NCI-H1105 (cell line): ENCODE results near the gene IQUB.
A peak's percentile ranks its signal among the peaks of the same experiment; 100 is the strongest.
"Not testable (repeated sequence)": the region's sequence is repeated elsewhere in the genome, so short reads cannot be mapped to it uniquely, and the experiment has no call there.

Source experiments
- DNase-seq: peaks from one replicate; lab custom pipeline; 2025; lab: John Stamatoyannopoulos, UW

Gene IQUB

DNA sequence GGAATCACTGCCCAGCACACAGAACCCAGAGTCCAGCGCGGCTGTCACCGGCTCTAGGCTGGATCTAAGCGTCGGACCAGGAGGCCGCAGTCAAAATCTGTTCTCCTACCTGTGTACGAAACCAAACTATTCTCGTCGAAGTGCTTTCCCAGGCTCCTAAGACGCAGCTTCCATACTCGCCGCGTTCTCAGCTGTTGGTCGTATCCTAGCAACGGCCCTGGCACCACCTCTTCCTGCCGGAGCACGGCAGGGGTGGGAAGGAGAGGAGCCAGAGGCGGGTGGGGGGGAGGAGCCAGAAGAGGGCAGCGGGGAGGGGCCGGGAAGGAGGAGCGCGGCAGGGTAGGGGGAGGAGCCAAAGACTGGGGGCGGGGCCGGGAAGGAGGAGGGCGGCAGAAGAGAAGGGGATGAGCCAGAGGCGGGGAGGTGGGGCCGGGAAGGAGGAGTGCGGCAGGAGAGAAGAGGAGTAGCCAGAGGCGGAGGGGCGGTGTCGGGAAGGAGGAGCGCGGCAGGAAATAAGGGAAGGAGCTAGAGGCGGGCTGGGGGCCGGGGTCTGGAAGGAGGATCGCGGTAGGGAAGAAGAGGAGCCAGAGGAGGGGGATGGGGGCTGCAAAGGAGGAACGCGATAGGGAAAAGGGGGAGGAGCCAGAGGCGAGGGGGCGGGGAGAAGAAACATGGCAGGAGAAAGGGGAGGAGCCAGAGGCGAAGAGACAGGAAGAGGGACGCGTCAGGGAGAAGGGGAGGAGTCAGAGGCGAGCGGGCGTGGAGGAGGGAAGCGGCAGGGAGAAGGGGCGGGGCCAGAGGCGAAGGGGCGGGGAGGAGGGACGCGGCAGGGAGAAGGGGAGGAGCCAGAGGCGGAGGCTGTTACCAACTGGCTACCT is at the start of gene IQUB:
Gene IQUB (minus strand): TSS at position 213 of the 878 bp plus-strand sequence. CDS start 22,255 bp downstream, outside the sequence.
- DNase-seq, result peak; percentile 95

GRCh38 chr7:123583821-123584220 is 49.4 kb upstream of the IQUB start:
- no peak for DNase-seq

- DNase-seq, result no peak
Observed at GRCh38 chr7:123581162-123581459, 46.7 kb upstream of the IQUB start.

DNA sequence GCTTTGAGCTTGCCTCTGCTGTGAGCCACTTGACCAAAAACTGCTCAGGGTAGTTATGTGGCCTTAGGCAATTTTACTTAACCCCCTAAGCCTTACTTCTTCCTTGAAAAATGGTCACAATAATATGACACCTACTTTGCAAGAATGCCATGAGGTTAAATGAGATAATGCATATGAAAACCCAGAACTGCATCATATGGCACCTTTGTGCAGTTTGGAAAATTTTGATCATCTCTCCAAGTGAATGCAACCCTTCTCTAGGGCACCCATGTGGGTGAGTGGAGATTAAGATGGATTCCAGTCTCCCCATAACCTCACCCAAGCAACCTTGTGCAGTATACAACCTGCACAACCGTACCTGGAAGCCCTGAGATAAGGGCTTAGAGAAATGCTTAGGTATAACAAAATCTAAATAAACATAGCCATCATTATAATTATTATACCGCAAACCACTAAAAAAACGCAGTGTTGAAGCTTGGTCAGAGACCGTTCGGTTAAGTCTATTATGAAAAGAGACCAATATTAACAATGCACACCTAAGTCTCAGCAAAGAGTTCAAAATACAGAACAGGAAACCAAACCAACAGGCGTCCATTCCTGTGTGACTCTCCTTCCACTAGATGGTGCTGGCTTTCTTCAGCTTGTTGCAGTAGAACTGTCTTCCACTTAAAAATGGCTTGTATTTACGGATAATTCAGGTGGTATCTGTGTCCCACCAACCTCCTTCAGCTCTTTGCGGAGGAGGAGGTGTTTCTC is 46.2 kb upstream of the IQUB start:
- DNase-seq, result no peak

DNA sequence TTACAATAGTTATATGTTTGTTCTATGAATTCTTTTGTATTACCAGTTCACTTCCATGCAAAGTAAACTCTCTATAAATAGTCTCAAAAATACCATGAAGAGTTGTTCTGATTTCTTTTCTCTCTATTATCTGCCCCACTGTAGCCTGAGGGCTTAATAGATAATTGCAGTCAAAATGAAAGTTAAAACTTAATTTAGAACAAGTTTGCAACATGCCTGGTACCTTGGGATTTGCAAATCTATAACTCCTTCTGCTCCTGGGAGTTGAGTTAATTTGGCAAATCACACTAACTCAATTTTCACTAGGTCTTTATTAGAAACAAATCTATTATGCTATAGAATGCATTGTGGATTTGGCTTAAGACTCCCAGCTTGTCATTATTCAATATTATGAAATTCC is 45.0 kb upstream of the IQUB start:
- DNase-seq, result no peak

- DNase-seq, result no peak
Observed at GRCh38 chr7:123573896-123574467, 39.6 kb upstream of the IQUB start.

DNA sequence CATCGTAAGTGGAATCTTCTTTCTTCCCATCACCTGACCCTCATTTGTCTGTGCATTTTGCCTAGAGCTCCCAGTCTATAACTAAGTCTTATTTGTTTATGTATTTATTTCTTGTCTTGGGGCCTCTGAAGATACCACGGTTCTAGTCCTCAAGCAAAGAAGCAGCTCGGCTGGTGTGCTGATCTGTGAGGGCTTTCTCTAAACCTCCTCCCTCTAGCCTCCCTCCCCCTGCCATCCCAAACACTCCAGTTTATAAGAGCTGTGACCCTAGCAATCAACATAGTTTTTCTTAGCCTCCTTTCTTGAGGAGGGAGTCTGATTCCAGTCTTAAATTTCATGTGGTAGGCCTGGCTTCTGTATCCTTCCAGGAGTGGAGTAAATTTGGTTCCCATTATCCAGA is 38.9 kb upstream of the IQUB start:
- DNase-seq, result no peak

GRCh38 chr7:123571684-123572083 is 37.3 kb upstream of the IQUB start:
- no peak for DNase-seq

DNA sequence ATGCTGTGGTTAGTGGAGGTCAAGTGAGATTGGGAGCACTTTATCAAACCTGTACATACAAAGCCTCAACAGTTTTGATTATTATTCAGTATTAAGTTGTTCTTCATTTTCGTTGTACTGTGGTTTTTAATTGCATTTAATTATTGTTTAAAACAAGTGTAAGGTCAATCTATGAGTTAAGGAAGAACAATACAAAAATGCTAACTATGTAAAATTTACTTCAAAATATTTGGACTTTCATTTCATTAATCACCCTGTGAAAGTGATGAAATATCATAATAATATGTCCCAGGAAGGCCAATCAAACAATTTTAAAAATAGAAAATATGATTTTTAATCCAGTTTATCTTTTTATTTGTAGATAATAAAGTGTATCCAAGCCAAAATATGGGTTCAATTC is 36.8 kb upstream of the IQUB start:
- no peak for DNase-seq

DNA sequence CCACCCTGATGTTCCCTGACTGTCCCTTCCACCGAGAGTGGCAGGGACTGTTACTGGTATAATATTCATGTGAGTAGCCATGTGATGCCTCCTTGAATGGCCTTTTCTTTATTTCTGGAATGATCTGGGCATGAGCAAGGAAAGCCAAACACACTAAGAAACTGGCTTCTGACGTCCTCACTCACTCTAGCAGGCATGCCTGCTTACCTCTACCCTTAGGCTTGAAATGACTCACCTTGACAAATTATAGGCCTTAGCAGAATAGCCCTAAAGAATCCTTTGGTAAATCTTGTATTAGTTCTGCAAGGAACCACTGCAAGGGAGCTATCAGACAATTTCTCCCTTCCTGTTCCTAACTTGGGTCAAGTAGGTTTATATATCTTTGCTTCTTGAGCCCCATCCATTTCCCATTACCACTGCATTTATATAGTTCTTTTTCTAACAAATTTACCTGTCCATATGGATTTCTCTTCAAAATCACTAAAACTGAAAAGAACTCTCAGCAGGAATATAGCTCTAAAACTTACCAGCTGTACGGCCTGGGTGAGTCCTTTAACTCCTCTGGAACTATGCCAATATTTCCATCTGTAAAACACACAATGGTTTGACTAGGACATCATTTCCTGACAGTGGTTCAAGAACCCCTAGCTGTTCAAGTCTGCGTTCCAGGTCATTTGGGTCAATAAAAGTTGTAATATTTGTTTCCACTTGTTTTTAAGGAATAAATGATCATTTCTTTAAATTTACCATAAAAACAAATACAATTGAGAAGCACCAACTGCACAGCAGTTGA is 36.2 kb upstream of the IQUB start:
- DNase-seq, result peak; percentile 10

- DNase-seq, result no peak
Observed at GRCh38 chr7:123569352-123570010, 35.1 kb upstream of the IQUB start.

DNA sequence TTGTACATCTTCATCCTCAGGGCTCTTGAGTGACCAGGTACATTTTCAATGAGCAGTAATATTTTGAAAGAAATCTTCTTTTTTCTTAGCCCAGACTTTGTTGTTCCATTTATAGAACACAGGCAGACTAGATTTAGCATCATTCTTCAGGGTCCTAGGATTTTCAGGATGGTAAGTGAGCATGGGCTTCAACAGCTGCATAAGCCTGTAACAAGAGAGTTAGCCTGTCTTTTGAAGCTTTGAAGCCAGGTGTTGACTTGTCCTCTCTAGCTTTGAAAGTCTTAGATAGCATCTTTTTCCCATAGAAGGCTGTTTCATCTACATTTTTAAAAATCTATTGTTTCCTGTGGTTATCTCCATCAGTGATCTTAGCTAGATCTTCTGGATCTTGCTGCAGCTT is 27.7 kb upstream of the IQUB start:
- no peak for DNase-seq

GRCh38 chr7:123558289-123558874 is 24.0 kb upstream of the IQUB start:
- no peak for DNase-seq

GRCh38 chr7:123557398-123558288 is 23.2 kb upstream of the IQUB start, which contains the start of gene NDUFA5:
Gene NDUFA5, minus strand, starts transcription at chr7:123557818. Its CDS starts 23 bp downstream, at chr7:123557795.
- DNase-seq, result peak; percentile 98

- no peak for DNase-seq
Observed at GRCh38 chr7:123557016-123557397, 22.6 kb upstream of the IQUB start.

GRCh38 chr7:123555484-123555883 is 21.1 kb upstream of the IQUB start:
- DNase-seq, result no peak

DNA sequence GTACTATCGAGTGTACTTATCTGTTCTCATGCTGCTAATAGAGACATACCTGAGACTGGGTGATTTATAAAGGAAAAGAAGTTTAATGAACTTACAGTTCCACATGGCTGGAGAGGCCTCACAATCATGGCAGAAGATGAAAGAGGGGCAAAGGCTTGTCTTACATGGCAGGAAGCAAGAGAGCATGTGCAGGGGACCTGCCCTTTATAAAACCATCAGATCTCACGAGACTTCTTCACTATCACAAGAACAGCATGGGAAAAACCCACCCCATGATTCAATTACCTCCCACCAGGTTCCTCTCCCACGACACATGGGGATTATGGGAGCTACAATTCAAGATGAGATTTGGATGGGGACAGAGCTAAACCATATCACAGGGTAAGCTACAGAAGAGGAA is 18.8 kb upstream of the IQUB start:
- no peak for DNase-seq

DNA sequence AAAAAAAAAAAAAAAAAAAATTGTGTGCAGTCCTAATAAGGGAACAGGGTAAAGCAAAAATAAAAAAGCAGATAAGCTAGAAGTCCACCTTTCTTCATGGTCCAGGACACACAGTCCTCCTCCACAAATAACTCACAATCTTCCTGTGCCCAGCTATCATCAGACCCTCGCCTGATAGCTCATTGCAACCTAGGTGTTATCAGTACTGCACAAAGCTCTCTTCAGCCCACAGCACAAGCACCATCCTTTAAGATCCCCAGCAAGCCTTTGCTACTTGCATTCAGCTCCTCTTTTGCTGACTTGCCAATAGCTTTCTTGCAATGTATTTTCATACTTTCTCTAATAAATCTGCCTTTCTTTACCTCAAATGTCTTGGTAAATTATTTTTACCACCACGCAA is 18.2 kb upstream of the IQUB start:
- DNase-seq, result no peak

DNA sequence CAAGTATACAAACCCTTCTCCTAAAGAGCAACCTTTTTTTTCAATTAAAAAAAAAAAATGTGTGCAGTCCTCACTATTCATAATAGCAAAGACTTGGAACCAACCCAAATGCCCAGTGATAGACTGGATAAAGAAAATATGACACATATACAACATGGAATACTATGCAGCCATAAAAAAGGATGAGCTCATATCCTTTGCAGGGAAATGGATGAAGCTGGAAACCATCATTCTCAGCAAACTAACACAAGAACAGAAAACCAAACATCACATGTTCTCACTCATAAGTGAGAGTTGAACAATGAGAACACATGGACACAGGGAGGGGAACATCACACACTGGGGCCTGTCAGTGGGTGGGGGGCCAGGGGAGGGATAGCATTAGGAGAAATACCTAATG is 17.7 kb upstream of the IQUB start:
- DNase-seq, result not testable (repeated sequence)

DNA sequence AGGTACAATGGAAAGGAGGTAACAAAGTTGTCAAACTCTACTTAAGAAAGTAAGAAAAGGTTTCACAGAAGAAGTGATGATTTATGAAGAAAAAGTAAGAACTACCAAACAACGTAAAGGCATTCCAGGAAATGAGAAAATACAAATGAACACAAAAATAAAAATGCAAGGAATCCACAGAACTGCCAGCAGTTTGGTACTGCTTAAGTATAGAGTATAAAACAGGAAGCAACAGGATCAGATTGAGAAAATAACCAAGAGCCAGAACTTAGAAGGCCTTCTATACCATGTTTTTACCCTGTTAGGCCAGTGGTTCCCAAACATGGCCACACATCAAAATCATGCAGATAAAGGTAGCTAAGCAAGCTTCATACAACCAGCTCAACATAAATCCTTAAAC is 14.0 kb upstream of the IQUB start:
- DNase-seq, result no peak
